ENCODE data around the gene BLVRB.

The BLVRB gene

GRCh38 chr19:40512473-40513344 lies 47.2 kb upstream of the BLVRB start:
- H3K4me1 ChIP-seq (ENCODE audit: insufficient read depth, low read length, poor library complexity, severe bottlenecking), result no peaks in the 10 kb centered on the region
- H3K27me3 ChIP-seq (ENCODE audit: insufficient read depth, low read length, poor library complexity, severe bottlenecking), result no peaks in the 10 kb centered on the region
- TF ChIP-seq, protein P1, sequence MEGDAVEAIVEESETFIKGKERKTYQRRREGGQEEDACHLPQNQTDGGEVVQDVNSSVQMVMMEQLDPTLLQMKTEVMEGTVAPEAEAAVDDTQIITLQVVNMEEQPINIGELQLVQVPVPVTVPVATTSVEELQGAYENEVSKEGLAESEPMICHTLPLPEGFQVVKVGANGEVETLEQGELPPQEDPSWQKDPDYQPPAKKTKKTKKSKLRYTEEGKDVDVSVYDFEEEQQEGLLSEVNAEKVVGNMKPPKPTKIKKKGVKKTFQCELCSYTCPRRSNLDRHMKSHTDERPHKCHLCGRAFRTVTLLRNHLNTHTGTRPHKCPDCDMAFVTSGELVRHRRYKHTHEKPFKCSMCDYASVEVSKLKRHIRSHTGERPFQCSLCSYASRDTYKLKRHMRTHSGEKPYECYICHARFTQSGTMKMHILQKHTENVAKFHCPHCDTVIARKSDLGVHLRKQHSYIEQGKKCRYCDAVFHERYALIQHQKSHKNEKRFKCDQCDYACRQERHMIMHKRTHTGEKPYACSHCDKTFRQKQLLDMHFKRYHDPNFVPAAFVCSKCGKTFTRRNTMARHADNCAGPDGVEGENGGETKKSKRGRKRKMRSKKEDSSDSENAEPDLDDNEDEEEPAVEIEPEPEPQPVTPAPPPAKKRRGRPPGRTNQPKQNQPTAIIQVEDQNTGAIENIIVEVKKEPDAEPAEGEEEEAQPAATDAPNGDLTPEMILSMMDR (conservative IDR thresholded peaks at IDR 0.05; ENCODE audit: low read length), result no peak
- no peak for TF ChIP-seq EZH2phosphoT487 (IDR thresholded peaks at IDR 0.05; ENCODE audit: borderline replicate concordance)
- no peaks in the 10 kb centered on the region for H4K20me1 ChIP-seq (ENCODE audit: insufficient read depth, low read length, poor library complexity, severe bottlenecking)
- H3K36me3 ChIP-seq (ENCODE audit: insufficient read depth, low read length), result no peaks in the 10 kb centered on the region
- H3F3A ChIP-seq (ENCODE audit: low read depth), result no peaks in the 10 kb centered on the region
- H3K9me3 ChIP-seq (ENCODE audit: insufficient read depth, low read depth, low read length), result no peaks in the 10 kb centered on the region
- no peaks in the 10 kb centered on the region for H3K79me2 ChIP-seq (ENCODE audit: insufficient read depth, low read length)
- H3K4me2 ChIP-seq (ENCODE audit: low read depth, low read length, poor library complexity, severe bottlenecking), result no peak overlapping the region
- no peak overlapping the region for H3K9ac ChIP-seq (ENCODE audit: low read depth, low read length, poor library complexity, severe bottlenecking)
- no peak overlapping the region for H3K4me3 ChIP-seq (ENCODE audit: low read length, poor library complexity, severe bottlenecking)
- no peak overlapping the region for H2AFZ ChIP-seq (ENCODE audit: low read length)
- no peaks in the 10 kb centered on the region for H3K9me2 ChIP-seq (replicated peaks; ENCODE audit: low read depth, low read length)

- H3K36me3 ChIP-seq (ENCODE audit: insufficient read depth, low read length), result no peaks in the 10 kb centered on the region
- no peaks in the 10 kb centered on the region for H3K79me2 ChIP-seq (ENCODE audit: insufficient read depth, low read length)
- no peaks in the 10 kb centered on the region for H3K4me1 ChIP-seq (ENCODE audit: insufficient read depth, low read length, poor library complexity, severe bottlenecking)
- H3K27me3 ChIP-seq (ENCODE audit: insufficient read depth, low read length, poor library complexity, severe bottlenecking), result no peaks in the 10 kb centered on the region
- H3K9me2 ChIP-seq (replicated peaks; ENCODE audit: low read depth, low read length), result no peaks in the 10 kb centered on the region
- H2AFZ ChIP-seq (ENCODE audit: low read length), result no peak overlapping the region
- no peaks in the 10 kb centered on the region for H4K20me1 ChIP-seq (ENCODE audit: insufficient read depth, low read length, poor library complexity, severe bottlenecking)
- H3F3A ChIP-seq (ENCODE audit: low read depth), result no peaks in the 10 kb centered on the region
- no peak overlapping the region for H3K4me3 ChIP-seq (ENCODE audit: low read length, poor library complexity, severe bottlenecking)
- H3K9ac ChIP-seq (ENCODE audit: low read depth, low read length, poor library complexity, severe bottlenecking), result no peak overlapping the region
- no peak for TF ChIP-seq EZH2phosphoT487 (IDR thresholded peaks at IDR 0.05; ENCODE audit: borderline replicate concordance)
- TF ChIP-seq, protein P1 (conservative IDR thresholded peaks at IDR 0.05; ENCODE audit: low read length), result no peak
- no peaks in the 10 kb centered on the region for H3K9me3 ChIP-seq (ENCODE audit: insufficient read depth, low read depth, low read length)
- no peak overlapping the region for H3K4me2 ChIP-seq (ENCODE audit: low read depth, low read length, poor library complexity, severe bottlenecking)
These were observed 46.5 kb upstream of the BLVRB start for GRCh38 chr19:40512110-40512472.

GRCh38 chr19:40511487-40511886 lies 45.9 kb upstream of the BLVRB start:
- Histone ChIP-seq H2AFZ (ENCODE audit: low read length) (no peak overlapping the region), H3K79me2 (ENCODE audit: insufficient read depth, low read length) (no peaks in the 10 kb centered on the region), H3K9me2 (replicated peaks; ENCODE audit: low read depth, low read length) (no peaks in the 10 kb centered on the region), H3K4me1 (ENCODE audit: insufficient read depth, low read length, poor library complexity, severe bottlenecking) (no peaks in the 10 kb centered on the region), H3K4me3 (ENCODE audit: low read length, poor library complexity, severe bottlenecking) (no peak overlapping the region), H3F3A (ENCODE audit: low read depth) (no peaks in the 10 kb centered on the region), H3K27me3 (ENCODE audit: insufficient read depth, low read length, poor library complexity, severe bottlenecking) (no peaks in the 10 kb centered on the region), H3K4me2 (ENCODE audit: low read depth, low read length, poor library complexity, severe bottlenecking) (no peak overlapping the region), H3K36me3 (ENCODE audit: insufficient read depth, low read length) (no peaks in the 10 kb centered on the region), H3K9ac (ENCODE audit: low read depth, low read length, poor library complexity, severe bottlenecking) (no peak overlapping the region), H3K9me3 (ENCODE audit: insufficient read depth, low read depth, low read length) (no peaks in the 10 kb centered on the region), H4K20me1 (ENCODE audit: insufficient read depth, low read length, poor library complexity, severe bottlenecking) (no peaks in the 10 kb centered on the region)
- TF ChIP-seq, protein P1 (conservative IDR thresholded peaks at IDR 0.05; ENCODE audit: low read length), result no peak
- TF ChIP-seq EZH2phosphoT487 (IDR thresholded peaks at IDR 0.05; ENCODE audit: borderline replicate concordance), result no peak

Data from Loucy (cell line).